Renal pelvis (tissue), 12 donors: ENCODE data around the gene DRD1. TPM values are rescaled to one million over a fixed set of nuclear protein-coding genes. Genes with fewer than 3 reads are reported as not detected.

ENCODE experiments used
- DNase-seq: peaks from one replicate; pipeline ENCODE4 v3.0.0-alpha.2; 2013
- long read RNA-seq, 16 experiments: transcript quantifications; one replicate each; lab custom pipeline, GENCODE V29; 2026
- polyA plus RNA-seq, 3 donors: library from polyadenylated mRNA; unstranded; fragments of 120-200 nt; gene quantifications; one replicate each; pipeline ENCODE4 v1.2.1, GENCODE V29; 2013; ENCODE audit not compliant: insufficient read length in 3 of 3

Gene DRD1
- polyA plus RNA-seq, result under 1 TPM in 2 of 3 donors, not detected in 1; 0.01 to 0.04 TPM
- long read RNA-seq, donor 1, result 0 reads
- long read RNA-seq, donor 2, result 0 reads
- long read RNA-seq, donor 3, result 0 reads
- long read RNA-seq, donor 4, result 0 reads
- long read RNA-seq, donor 5, result 0 reads
- long read RNA-seq, donor 6, result 0 reads
- long read RNA-seq, donor 7, result 0 reads
- long read RNA-seq, donor 8, result 0 reads
- long read RNA-seq, donor 9, result 0 reads
- long read RNA-seq, donor 10, result 0 reads
- long read RNA-seq, donor 11, result 0 reads
- long read RNA-seq, donor 12, result 0 reads
- long read RNA-seq, donor 13, result 0 reads
- long read RNA-seq, donor 14, result 0 reads
- long read RNA-seq, donor 15, result 0 reads
- long read RNA-seq, donor 16, result 0 reads

- peak; percentile 28 for DNase-seq
These were observed at the start of gene DRD1 for GRCh38 chr5:175444060-175444904. Gene DRD1 (minus strand): TSS chr5:175444182. CDS start chr5:175443099, 1,083 bp downstream.

- DNase-seq, result no peak
These were observed 49.7 kb upstream of the DRD1 start for GRCh38 chr5:175493726-175494125.

GRCh38 chr5:175493260-175493659, 49.3 kb upstream of the DRD1 start:
- DNase-seq, result no peak

GRCh38 chr5:175491223-175491622, 47.2 kb upstream of the DRD1 start:
- DNase-seq, result no peak

GRCh38 chr5:175489693-175490443, 45.9 kb upstream of the DRD1 start:
- DNase-seq, result no peak

GRCh38 chr5:175487514-175488222, 43.7 kb upstream of the DRD1 start:
- DNase-seq, result no peak

GRCh38 chr5:175485631-175486030, 41.6 kb upstream of the DRD1 start:
- DNase-seq, result no peak

- peak; percentile 23 for DNase-seq
These were observed 40.8 kb upstream of the DRD1 start for GRCh38 chr5:175484829-175485228.

GRCh38 chr5:175484322-175484721, 40.3 kb upstream of the DRD1 start:
- no peak for DNase-seq

- no peak for DNase-seq
These were observed 39.4 kb upstream of the DRD1 start for GRCh38 chr5:175483337-175483736.

GRCh38 chr5:175479125-175479881, 35.3 kb upstream of the DRD1 start:
- peak; percentile 3 for DNase-seq

- peak; percentile 77 for DNase-seq
These were observed 34.6 kb upstream of the DRD1 start, which contains the start of gene SFXN1 for GRCh38 chr5:175478384-175479124. Gene SFXN1 (plus strand): TSS chr5:175478560. CDS start chr5:175492104, 13,544 bp downstream.

GRCh38 chr5:175478008-175478383, 34.0 kb upstream of the DRD1 start:
- no peak for DNase-seq

GRCh38 chr5:175477440-175477839, 33.5 kb upstream of the DRD1 start:
- no peak for DNase-seq

- no peak for DNase-seq
These were observed 31.3 kb upstream of the DRD1 start for GRCh38 chr5:175475248-175475647.

GRCh38 chr5:175472378-175472777, 28.4 kb upstream of the DRD1 start:
- no peak for DNase-seq

GRCh38 chr5:175471628-175472027, 27.6 kb upstream of the DRD1 start:
- DNase-seq, result no peak

- DNase-seq, result no peak
These were observed 27.2 kb upstream of the DRD1 start for GRCh38 chr5:175471196-175471595.

GRCh38 chr5:175470781-175471180, 26.8 kb upstream of the DRD1 start:
- DNase-seq, result no peak

- no peak for DNase-seq
These were observed 25.9 kb upstream of the DRD1 start for GRCh38 chr5:175469916-175470315.
